ENCODE results near the gene ABO.
"Not testable (repeated sequence)": the region's sequence is repeated elsewhere in the genome, so short reads cannot be mapped to it uniquely, and the experiment has no call there.

Gene ABO

DNA sequence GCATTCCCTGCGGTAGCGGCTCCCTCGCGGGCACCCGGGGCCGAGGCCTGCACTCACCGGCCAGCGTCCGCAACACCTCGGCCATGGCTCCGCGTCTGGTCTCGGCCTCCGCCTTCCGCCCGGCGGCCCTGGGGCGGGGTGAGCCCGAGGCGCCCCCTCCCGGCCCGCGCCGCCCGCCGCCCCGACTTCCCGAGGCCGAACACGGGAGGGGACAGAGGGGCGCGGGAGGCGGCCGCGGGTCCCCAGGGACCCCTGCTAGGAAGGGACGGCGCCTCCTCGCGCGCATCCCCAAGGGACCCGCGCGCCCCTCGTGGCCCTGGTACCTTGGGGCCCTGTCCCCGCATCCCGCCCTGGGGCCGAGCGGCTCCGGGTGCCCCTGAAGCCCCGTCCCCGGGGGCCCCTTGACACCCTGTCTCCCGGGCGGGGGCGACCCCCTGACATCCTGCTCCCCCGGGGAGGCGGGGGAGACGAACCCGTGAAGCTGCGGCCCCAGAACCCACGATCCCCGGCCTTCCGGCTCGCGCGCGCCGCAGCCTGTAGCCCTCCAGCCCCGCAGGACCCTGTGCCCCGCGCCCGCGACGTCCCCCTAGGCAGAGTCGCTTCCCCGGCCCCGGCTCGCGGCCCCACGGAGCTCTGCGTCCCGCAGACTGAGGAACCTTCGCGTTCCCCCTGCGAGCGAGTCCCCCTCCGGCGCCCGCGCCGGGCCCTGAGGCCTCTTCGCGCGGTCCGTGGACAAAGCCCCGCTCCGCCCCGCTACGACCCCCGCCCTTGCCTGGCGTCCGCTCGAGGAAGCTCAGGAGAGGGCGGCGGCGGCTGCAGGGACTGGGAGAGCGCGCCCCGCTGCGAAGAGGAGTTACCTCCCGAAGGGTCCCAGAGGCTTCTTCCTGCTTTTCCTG, at the start of gene ABO:
Gene ABO (minus strand): TSS at position 97 of the 896 bp plus-strand sequence.
- DNase-seq: peak; percentile 20 to 51 (median 37)

- no peak for DNase-seq
These were observed 49.1 kb upstream of the ABO start for GRCh38 chr9:133323991-133324703.

GRCh38 chr9:133323211-133323610, 48.2 kb upstream of the ABO start:
- no peak for DNase-seq

DNA sequence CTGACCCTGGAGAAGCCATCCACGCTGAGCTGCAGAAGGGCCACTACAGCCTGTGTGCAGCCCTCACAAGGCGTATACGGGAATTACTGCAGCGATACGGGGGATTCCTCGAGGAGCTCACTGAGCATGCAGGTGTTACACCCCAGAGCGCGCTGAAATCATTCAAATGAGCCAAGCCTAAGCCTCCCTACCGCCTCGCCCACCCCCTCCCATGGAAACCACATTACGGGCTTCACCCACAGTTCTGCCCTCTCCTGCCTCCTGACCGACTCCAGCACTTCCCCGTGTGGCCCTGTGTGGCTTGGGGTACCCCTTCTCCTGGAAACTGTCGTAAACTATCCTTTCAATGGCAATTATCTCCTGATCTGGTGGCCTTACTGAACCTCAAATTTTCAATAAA, 47.7 kb upstream of the ABO start:
- DNase-seq: no peak

DNA sequence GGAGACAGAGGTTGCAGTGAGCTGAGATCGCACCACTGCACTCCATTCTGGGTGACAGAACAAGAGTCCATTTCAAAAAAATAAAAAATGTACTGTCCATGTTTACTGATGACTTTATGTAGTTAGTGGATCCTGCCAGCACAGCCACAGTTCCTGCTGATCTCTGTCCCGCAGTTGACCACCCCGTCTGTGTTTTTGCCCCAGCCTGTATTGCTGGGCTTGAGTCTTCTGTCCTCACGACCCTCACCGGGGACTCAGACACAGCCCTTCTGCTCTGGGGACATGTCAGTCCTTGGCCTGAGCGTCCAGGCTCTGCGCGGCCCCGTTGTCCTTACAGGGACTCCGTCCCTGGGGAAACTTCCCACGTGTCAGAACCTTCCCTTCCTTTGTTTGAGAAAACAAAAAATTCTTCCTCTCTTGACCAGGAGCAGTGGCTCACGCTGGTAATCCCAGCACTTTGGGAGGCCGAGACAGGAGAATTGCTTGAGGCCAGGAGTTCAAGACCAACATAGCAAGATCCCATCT, 46.5 kb upstream of the ABO start:
- DNase-seq: no peak

DNA sequence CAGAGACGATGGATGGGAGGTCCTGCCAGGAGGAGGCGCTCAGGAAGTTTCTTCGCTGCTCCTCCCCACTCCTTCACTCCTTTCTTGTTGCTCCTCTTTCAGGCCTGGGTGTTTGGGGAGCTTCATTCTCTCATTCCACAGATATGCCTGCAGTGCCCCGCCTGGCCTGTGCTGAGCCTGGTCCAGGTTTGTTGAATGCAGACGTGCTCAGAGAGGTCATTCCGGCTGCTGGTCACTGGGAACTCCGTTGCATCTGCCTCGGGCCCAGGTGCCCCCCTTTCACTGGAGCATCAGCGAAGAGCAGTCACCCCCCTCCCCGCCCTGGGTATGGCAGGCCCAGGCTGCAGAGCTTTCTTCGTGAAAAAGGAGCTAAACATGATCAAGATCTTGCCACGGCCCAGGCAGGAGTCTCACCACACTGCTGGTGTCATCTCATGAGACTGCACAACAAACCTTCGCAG, 45.5 kb upstream of the ABO start:
- DNase-seq: no peak

DNA sequence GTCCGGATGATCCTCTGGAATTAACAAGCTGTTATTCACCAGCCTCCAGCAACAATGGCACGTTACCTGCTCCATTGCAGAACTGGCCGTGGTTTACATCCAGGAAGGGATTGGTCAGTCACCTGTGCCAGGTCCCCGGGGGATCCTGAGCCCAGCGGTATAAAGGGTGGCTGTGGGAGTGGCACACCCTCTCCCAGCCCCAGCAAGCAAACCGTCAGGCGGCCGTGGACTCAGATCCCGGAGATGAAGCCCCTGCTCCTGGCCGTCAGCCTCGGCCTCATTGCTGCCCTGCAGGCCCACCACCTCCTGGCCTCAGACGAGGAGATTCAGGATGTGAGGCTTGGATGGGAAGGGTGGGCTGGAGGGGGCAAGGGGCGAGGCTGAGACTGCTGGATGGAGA, 42.5 kb upstream of the ABO start:
- not testable (repeated sequence) for DNase-seq

DNA sequence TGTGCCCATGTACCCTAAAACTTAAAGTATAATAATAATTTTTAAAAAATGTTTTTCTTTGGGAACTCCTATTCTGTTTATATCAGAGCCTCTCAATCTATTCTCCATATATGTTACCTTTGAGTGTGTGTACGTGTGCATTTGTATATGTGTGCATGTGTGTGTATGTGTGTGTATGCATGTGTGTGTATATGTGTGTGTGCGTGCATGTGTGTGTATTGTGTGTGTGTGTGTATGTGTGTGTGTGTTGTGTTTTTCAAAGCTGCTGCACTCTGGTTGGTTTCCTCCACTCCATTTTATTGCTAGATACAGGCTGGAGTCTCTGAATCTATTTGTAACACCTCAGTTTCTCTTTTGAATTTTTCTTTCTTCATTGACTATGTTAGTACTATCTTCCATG, 41.0 kb upstream of the ABO start:
- no peak for DNase-seq

GRCh38 chr9:133309608-133310007, 34.6 kb upstream of the ABO start:
- DNase-seq: no peak

DNA sequence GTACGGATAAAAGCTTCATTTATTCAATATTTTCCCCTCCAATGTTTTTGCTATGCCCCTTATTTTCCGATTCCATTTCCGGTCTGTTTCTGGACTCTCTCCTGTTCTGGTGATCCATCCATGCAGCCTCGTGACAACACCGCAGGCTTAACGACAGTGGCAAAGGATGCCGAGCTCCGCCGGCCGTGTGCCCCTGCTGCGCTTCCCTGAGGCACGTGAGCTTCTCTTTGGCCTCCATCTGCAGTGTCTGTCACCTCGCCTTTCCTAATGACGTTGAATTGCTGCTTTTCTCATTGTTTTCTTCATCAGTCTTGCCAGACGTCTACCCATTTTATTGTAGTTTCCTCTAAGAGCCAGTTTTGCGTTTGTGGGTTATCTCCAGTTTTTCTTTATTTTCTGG, 32.3 kb upstream of the ABO start:
- no peak for DNase-seq

DNA sequence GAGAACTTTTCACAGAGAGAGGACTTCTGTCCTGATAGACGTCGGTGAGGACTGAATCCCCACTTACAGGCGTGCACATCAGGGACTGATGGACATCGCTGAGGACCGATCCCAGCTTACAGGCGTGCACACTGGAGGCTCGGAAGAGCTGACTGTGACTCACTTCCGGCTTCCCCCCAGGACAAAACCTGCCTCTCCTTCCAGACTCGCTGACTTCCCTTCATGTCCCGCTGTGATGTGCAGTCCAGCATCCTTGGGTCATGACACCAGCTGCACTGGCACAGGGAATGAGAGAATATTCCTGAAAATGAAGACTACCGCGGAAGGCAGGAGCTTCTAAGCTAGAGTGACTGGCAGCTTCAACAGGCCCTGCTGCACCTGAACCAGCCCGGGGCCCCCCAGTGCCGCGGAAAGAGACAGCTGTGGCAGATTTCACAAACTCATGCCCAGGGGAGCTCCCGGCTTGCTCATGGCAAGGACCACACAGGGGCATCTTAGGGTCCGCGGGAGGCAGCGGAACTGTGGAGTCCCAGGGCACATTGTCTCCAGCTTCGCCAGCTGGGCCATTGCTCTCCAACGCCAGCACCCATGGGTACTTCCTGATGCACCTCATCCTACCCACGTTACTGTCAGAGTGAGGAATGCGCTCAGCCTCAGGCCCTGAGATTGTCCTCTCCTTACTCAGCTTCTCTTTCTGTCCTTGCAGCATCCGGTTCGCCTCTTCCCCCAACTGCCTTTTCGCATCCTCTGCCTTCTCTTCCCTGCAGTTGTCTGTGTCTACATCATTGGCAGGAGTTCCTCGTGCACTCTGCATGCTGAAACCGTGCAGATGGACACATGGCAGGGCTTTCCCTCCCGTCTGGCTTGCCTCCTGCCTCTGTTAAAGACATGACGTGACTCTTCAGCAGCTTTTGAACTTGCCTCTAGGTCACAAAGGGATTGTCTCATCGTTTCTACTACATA, 31.5 kb upstream of the ABO start:
- DNase-seq: no peak

DNA sequence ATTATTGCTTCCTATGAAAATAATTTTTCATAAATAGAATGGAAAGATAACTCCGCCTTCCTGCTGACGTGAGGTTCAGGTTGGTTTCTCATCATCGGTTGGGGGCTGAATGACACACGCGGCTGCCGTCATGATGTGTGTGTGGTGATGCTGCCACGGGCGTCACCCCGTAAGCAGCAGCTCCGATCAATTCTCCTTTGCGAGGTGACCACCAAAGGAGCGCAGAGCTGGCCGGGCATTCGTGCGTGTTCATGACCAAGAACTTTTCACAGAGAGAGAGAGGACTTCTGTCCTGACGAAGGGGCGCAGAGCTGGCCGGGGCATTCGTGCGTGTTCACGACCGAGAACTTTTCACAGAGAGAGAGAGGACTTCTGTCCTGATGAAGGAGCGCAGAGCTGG, 30.7 kb upstream of the ABO start:
- no peak for DNase-seq

GRCh38 chr9:133304477-133305377, 29.7 kb upstream of the ABO start:
- no peak for DNase-seq

DNA sequence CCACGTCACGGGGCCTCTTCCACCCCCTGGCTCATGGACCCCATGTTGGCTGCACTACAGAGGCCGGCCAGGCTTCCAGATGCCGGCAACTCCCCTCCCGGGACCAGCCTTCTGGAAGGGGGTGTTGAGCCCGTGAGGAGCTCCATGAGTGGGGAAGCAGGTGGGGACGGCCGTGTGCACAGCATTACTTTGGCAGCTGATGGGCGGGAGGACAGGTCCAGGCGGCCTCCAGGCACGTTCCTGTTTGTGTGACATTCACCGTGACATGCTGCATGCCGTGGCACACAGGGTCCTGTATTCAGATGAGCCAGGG, 29.1 kb upstream of the ABO start:
- DNase-seq: no peak

GRCh38 chr9:133303266-133304157, 28.5 kb upstream of the ABO start:
- DNase-seq: no peak

- DNase-seq: no peak
These were observed 26.5 kb upstream of the ABO start for GRCh38 chr9:133301253-133302230.

- DNase-seq: not testable (repeated sequence)
These were observed 25.0 kb upstream of the ABO start for GRCh38 chr9:133299996-133300395.

- DNase-seq: no peak
These were observed 19.3 kb upstream of the ABO start for GRCh38 chr9:133294257-133294656.

GRCh38 chr9:133290751-133291302, 15.8 kb upstream of the ABO start:
- no peak for DNase-seq
